KMS-11 (cell line): ENCODE results near the gene EEFSEC.

Experiments
- H2AFZ ChIP-seq: fragments of 200-600 bp; sonication (generic); 2 replicates; pipeline ENCODE4 v1.6.1; 2016; ENCODE audit warnings: antibody characterized with exemption, mixed run types, low read depth
- H3K27ac ChIP-seq: fragments of 200-600 bp; sonication (generic); 2 replicates; pipeline ENCODE4 v1.6.1; 2016; ENCODE audit warnings: mild to moderate bottlenecking, mixed run types
- H3K27me3 ChIP-seq: fragments of 200-600 bp; sonication (generic); 2 replicates; pipeline ENCODE4 v1.6.1; 2017; ENCODE audit warnings: mild to moderate bottlenecking, low read depth, mixed run types, moderate library complexity; ENCODE audit not compliant: insufficient read depth
- H3K36me3 ChIP-seq: fragments of 200-600 bp; sonication (generic); 2 replicates; pipeline ENCODE4 v1.6.1; 2017; ENCODE audit warnings: mild to moderate bottlenecking, mixed run types; ENCODE audit not compliant: insufficient read depth
- H3K4me1 ChIP-seq: fragments of 200-600 bp; sonication (generic); 2 replicates; pipeline ENCODE4 v1.6.1; 2016; ENCODE audit warnings: mild to moderate bottlenecking, low read depth, mixed run types; ENCODE audit not compliant: poor library complexity, severe bottlenecking
- H3K4me2 ChIP-seq: fragments of 200-600 bp; sonication (generic); 2 replicates; pipeline ENCODE4 v1.7.0; 2016; ENCODE audit warnings: mild to moderate bottlenecking, mixed run types
- H3K4me3 ChIP-seq: fragments of 200-600 bp; sonication (generic); IDR thresholded peaks from 2 replicates; pipeline ENCODE4 v1.6.1; 2017; ENCODE audit warnings: low read depth, low read length, mixed read lengths; ENCODE audit not compliant: insufficient read depth
- H3K79me2 ChIP-seq: fragments of 200-600 bp; sonication (generic); 2 replicates; pipeline ENCODE4 v1.6.1; 2016; ENCODE audit warnings: low read depth, mixed run types; ENCODE audit not compliant: insufficient read depth
- H3K9ac ChIP-seq: fragments of 200-600 bp; sonication (generic); 2 replicates; pipeline ENCODE4 v1.6.1; 2016; ENCODE audit warnings: mild to moderate bottlenecking, mixed run types
- H4K20me1 ChIP-seq: fragments of 200-600 bp; sonication (generic); 2 replicates; pipeline ENCODE4 v1.6.1; 2016; ENCODE audit warnings: mild to moderate bottlenecking, mixed run types; ENCODE audit not compliant: insufficient read depth
- TF ChIP-seq, protein P1 (sequence below): fragments of 200-600 bp; sonication (generic); conservative IDR thresholded peaks from 2 replicates; pipeline ENCODE4 v1.6.1; 2017; ENCODE audit warnings: low read depth, mild to moderate bottlenecking, antibody characterized with exemption, low read length, moderate library complexity, mixed read lengths

Gene EEFSEC

DNA sequence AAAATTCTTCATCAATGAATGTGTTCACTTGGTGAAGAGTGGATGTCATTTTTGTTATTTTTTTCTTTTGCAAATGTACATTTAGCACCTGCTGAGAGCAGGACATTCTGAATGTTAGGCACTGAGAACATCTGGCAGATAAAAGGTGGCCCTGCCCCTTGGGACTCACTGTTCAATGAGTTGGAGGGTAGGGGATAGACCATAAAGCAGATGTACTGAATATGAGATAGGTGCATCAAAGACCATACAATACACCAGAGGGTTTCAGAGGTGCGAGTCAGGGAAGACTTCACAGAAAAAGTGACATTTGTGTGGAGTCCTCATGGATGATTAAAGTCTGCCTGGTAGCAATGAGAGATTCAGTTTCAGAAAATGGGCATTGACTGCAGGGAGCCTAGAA is 34.2 kb downstream of the EEFSEC start:
- Histone ChIP-seq H3K36me3 (no peaks in the 10 kb centered on the region), H2AFZ (no peak overlapping the region), H3K79me2 (no peaks in the 10 kb centered on the region; the same call in 1 of the 2 replicates), H4K20me1 (peaks cover 3% of the 10 kb centered on the region; the same call in 1 of the 2 replicates), H3K4me2 (no peak overlapping the region), H3K27me3 (no peaks in the 10 kb centered on the region), H3K27ac (no peak overlapping the region), H3K9ac (no peak overlapping the region), H3K4me3 (no peak overlapping the region), H3K4me1 (no peaks in the 10 kb centered on the region)
- TF ChIP-seq, protein P1, sequence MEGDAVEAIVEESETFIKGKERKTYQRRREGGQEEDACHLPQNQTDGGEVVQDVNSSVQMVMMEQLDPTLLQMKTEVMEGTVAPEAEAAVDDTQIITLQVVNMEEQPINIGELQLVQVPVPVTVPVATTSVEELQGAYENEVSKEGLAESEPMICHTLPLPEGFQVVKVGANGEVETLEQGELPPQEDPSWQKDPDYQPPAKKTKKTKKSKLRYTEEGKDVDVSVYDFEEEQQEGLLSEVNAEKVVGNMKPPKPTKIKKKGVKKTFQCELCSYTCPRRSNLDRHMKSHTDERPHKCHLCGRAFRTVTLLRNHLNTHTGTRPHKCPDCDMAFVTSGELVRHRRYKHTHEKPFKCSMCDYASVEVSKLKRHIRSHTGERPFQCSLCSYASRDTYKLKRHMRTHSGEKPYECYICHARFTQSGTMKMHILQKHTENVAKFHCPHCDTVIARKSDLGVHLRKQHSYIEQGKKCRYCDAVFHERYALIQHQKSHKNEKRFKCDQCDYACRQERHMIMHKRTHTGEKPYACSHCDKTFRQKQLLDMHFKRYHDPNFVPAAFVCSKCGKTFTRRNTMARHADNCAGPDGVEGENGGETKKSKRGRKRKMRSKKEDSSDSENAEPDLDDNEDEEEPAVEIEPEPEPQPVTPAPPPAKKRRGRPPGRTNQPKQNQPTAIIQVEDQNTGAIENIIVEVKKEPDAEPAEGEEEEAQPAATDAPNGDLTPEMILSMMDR: no peak

- no peak overlapping the region for H3K9ac ChIP-seq
- no peaks in the 10 kb centered on the region for H3K27me3 ChIP-seq
- H3K4me3 ChIP-seq: no peak overlapping the region
- no peak overlapping the region for H2AFZ ChIP-seq
- peaks cover 3% of the 10 kb centered on the region; the same call in 1 of the 2 replicates for H4K20me1 ChIP-seq
- no peak overlapping the region for H3K4me2 ChIP-seq
- H3K4me1 ChIP-seq: no peaks in the 10 kb centered on the region
- H3K79me2 ChIP-seq: no peaks in the 10 kb centered on the region; the same call in 1 of the 2 replicates
- TF ChIP-seq, protein P1: no peak
- H3K27ac ChIP-seq: no peak overlapping the region
- H3K36me3 ChIP-seq: no peaks in the 10 kb centered on the region
These were observed 35.0 kb downstream of the EEFSEC start for GRCh38 chr3:128188326-128188725.

DNA sequence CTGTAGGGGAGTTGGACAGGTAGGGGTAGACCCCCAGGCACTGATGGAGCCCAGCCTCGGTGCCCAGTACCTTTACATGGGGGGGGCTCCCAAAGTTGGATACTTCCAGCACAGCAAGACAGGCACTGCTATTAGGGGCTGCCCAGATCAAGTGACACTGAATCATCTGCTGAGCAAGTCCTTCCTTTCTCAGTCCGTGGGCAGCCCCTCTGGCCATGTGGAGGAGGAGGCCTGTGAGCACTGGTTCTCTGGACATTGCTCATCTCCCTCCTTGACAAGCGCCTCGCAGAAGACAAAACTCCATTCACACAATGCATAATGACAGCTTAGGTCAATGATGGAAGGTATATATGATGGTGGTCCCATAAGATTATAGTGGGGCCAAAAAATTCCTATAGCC is 35.7 kb downstream of the EEFSEC start:
- no peak overlapping the region for H3K4me2 ChIP-seq
- H3K79me2 ChIP-seq: no peaks in the 10 kb centered on the region; the same call in 1 of the 2 replicates
- no peak overlapping the region for H2AFZ ChIP-seq
- peaks cover 3% of the 10 kb centered on the region; the same call in 1 of the 2 replicates for H4K20me1 ChIP-seq
- H3K27me3 ChIP-seq: no peaks in the 10 kb centered on the region
- H3K27ac ChIP-seq: no peak overlapping the region
- no peaks in the 10 kb centered on the region for H3K4me1 ChIP-seq
- no peak overlapping the region for H3K9ac ChIP-seq
- TF ChIP-seq, protein P1: no peak
- H3K4me3 ChIP-seq: no peak overlapping the region
- H3K36me3 ChIP-seq: no peaks in the 10 kb centered on the region

DNA sequence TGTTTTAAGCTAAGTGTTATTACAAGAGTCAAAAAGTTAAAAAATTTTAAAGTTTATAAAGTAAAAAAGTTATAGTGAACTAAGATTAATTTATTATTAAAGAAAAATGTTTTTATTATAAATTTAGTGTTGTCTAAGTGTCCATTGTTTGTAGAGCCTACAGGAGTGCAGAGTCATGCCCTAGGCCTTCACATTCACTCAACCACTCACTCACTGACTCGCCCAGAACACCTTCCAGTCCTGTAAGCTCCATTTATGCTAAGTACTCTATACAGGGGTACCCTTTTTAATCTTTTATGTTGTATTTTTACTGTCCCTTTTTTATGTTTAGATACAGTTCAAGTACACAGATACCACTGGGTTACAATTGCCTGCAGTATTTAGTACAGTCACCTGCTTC is 37.2 kb downstream of the EEFSEC start:
- H3K27ac ChIP-seq: no peak overlapping the region
- H3K4me2 ChIP-seq: no peak overlapping the region
- H3K27me3 ChIP-seq: no peaks in the 10 kb centered on the region
- no peak overlapping the region for H3K9ac ChIP-seq
- H3K4me3 ChIP-seq: no peak overlapping the region
- H3K36me3 ChIP-seq: no peaks in the 10 kb centered on the region
- TF ChIP-seq, protein P1: no peak
- no peak overlapping the region for H2AFZ ChIP-seq
- no peaks in the 10 kb centered on the region for H3K4me1 ChIP-seq
- H4K20me1 ChIP-seq: no peaks in the 10 kb centered on the region
- no peaks in the 10 kb centered on the region; the same call in 1 of the 2 replicates for H3K79me2 ChIP-seq

DNA sequence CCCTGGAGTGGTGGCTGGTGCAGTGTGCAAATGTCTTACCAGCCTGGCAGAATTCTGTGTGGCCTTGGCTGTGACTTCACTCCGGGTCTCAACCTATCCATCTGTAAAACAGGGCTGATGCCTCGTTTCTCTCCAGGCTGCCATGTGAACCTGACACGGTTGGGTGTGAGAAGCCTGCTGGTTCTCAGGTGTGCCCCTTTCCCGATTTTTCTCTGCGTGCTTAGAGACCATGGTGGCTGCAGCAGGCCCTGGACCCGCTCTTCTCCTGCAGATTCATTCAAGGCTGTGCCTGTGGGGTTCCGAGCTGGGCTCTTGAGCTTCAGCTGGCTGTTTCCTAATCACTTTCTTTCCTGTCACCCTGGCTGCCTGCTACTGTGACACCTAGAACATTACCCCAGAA is 38.9 kb downstream of the EEFSEC start:
- Histone ChIP-seq H3K79me2 (no peaks in the 10 kb centered on the region), H2AFZ (no peak overlapping the region), H3K4me1 (no peaks in the 10 kb centered on the region), H3K4me3 (no peak overlapping the region), H3K9ac (no peak overlapping the region), H3K36me3 (no peaks in the 10 kb centered on the region), H3K27me3 (no peaks in the 10 kb centered on the region), H4K20me1 (no peaks in the 10 kb centered on the region), H3K27ac (no peak overlapping the region), H3K4me2 (no peak overlapping the region)
- TF ChIP-seq, protein P1: no peak
